HepG2 (cell line): ENCODE results near the gene WDR82. TPM values are rescaled to one million over a fixed set of nuclear protein-coding genes. Genes with fewer than 3 reads are reported as not detected.

Experiments used
- ARNT2 ChIP-seq: sonication (generic); formaldehyde crosslinking; IDR thresholded peaks from 2 replicates; pipeline ENCODE4 v1.8.0; 2022; ENCODE audit warnings: mild to moderate bottlenecking, low read depth, missing genetic modification reagents, moderate library complexity
- CENPX ChIP-seq: sonication (generic); formaldehyde crosslinking; IDR thresholded peaks from 2 replicates; pipeline ENCODE4 v1.9.0; 2021; ENCODE audit warnings: mild to moderate bottlenecking, missing genetic modification reagents, moderate library complexity
- FLYWCH1 ChIP-seq: sonication (generic); formaldehyde crosslinking; IDR thresholded peaks from 2 replicates; pipeline ENCODE4 v1.8.1; 2023; ENCODE audit warnings: mild to moderate bottlenecking, missing genetic modification reagents
- FOSL2 ChIP-seq: sonication (generic); formaldehyde crosslinking; IDR thresholded peaks from 2 replicates; pipeline ENCODE4 v1.4.0; 2020; ENCODE audit warnings: missing genetic modification reagents
- JUND ChIP-seq: sonication (generic); formaldehyde crosslinking; IDR thresholded peaks from 2 replicates; pipeline ENCODE4 v1.8.0; 2022; ENCODE audit warnings: mild to moderate bottlenecking, missing genetic modification reagents
- MAF1 ChIP-seq: sonication (generic); formaldehyde crosslinking; IDR thresholded peaks from 2 replicates; pipeline ENCODE4 v1.5.0; 2020; ENCODE audit warnings: missing genetic modification reagents, borderline replicate concordance
- MED13 ChIP-seq: sonication (generic); formaldehyde crosslinking; IDR thresholded peaks from 2 replicates; pipeline ENCODE4 v1.5.0; 2020; ENCODE audit warnings: missing genetic modification reagents
- MIER2 ChIP-seq: IDR thresholded peaks from 2 replicates; pipeline ENCODE4 v1.6.1; 2016; ENCODE audit warnings: missing biosample characterization, missing genetic modification reagents
- MTA1 ChIP-seq: sonication (generic); formaldehyde crosslinking; IDR thresholded peaks from 2 replicates; pipeline ENCODE4 v1.4.0; 2020; ENCODE audit warnings: missing genetic modification reagents, mild to moderate bottlenecking, borderline replicate concordance
- POLR2G ChIP-seq: fragments of 200-400 bp; formaldehyde crosslinking; IDR thresholded peaks from 2 replicates; pipeline ENCODE4 v1.6.1; 2018; ENCODE audit warnings: mild to moderate bottlenecking, low read depth, low read length, moderate library complexity
- RAD21 ChIP-seq: fragments of 450-650 bp; formaldehyde crosslinking; IDR thresholded peaks from 2 replicates; pipeline ENCODE4 v1.5.0; 2020; ENCODE audit warnings: mild to moderate bottlenecking
- SP1 ChIP-seq, 2 experiments: fragments of 450-650 bp in 1 of 2; sonication (generic) in 1 of 2; formaldehyde crosslinking in 1 of 2; IDR thresholded peaks; 2 replicates each; pipeline versions ENCODE4 v1.4.0 to v1.6.1; 2016 to 2020; ENCODE audit warnings: missing genetic modification reagents in 1 of 2
- SP4 ChIP-seq: sonication (generic); formaldehyde crosslinking; IDR thresholded peaks from 2 replicates; pipeline ENCODE4 v1.8.1; 2023; ENCODE audit warnings: mild to moderate bottlenecking, missing genetic modification reagents
- SSRP1 ChIP-seq: IDR thresholded peaks from 2 replicates; pipeline ENCODE4 v1.6.1; 2016; ENCODE audit warnings: control low read depth
- TFE3 ChIP-seq: IDR thresholded peaks from 2 replicates; pipeline ENCODE4 v1.6.1; 2016
- TOPORS ChIP-seq: sonication (generic); formaldehyde crosslinking; IDR thresholded peaks from 2 replicates; pipeline ENCODE4 v1.8.0; 2023; ENCODE audit warnings: mild to moderate bottlenecking, missing genetic modification reagents
- ZBTB34 ChIP-seq: sonication (generic); formaldehyde crosslinking; IDR thresholded peaks from 2 replicates; pipeline ENCODE4 v1.8.0; 2022; ENCODE audit warnings: mild to moderate bottlenecking, missing genetic modification reagents
- ZNF12 ChIP-seq: sonication (generic); formaldehyde crosslinking; IDR thresholded peaks from 2 replicates; pipeline ENCODE4 v1.5.0; 2020; ENCODE audit warnings: missing genetic modification reagents
- ZNF280D ChIP-seq: sonication (generic); formaldehyde crosslinking; IDR thresholded peaks from 2 replicates; pipeline ENCODE4 v1.5.1; 2020; ENCODE audit warnings: mild to moderate bottlenecking, missing genetic modification reagents
- ZNF33B ChIP-seq: sonication (generic); formaldehyde crosslinking; IDR thresholded peaks from 2 replicates; pipeline ENCODE4 v1.5.1; 2020; ENCODE audit warnings: mild to moderate bottlenecking, missing genetic modification reagents
- ZNF468 ChIP-seq: sonication (generic); formaldehyde crosslinking; IDR thresholded peaks from 2 replicates; pipeline ENCODE4 v1.8.0; 2022; ENCODE audit warnings: mild to moderate bottlenecking, moderate library complexity, missing genetic modification reagents
- ZNF552 ChIP-seq: sonication (generic); formaldehyde crosslinking; IDR thresholded peaks from 2 replicates; pipeline ENCODE4 v1.9.0; 2022; ENCODE audit warnings: missing genetic modification reagents, mild to moderate bottlenecking, borderline replicate concordance
- ZNF619 ChIP-seq: sonication (generic); formaldehyde crosslinking; IDR thresholded peaks from 2 replicates; pipeline ENCODE4 v1.4.0; 2020; ENCODE audit warnings: mild to moderate bottlenecking, missing genetic modification reagents
- ZNF800 ChIP-seq: sonication (generic); formaldehyde crosslinking; IDR thresholded peaks from 2 replicates; pipeline ENCODE4 v1.4.0; 2020; ENCODE audit warnings: missing genetic modification reagents
- ZSCAN20 ChIP-seq: sonication (generic); formaldehyde crosslinking; IDR thresholded peaks from 2 replicates; pipeline ENCODE4 v1.4.0; 2020; ENCODE audit warnings: missing genetic modification reagents, mild to moderate bottlenecking, borderline replicate concordance
- polyA plus RNA-seq, 8 experiments: library from polyadenylated mRNA; depleted of rRNA in 3 of 8; stranded (reverse) in 7 of 8; unstranded in 1 of 8; fragments of >200 nt; fragmentation: Illumina TruSeq in 4 of 8; extraction: Trizol in 4 of 8; gene quantifications; 2 replicates each; pipeline versions ENCODE4 v1.2.1 to v1.2.3, GENCODE V29; 2011 to 2016; ENCODE audit warnings: low read depth in 4 of 8, missing spikeins in 1 of 8, mixed read lengths in 1 of 8; ENCODE audit not compliant: insufficient read depth in 1 of 8
- total RNA-seq, 5 experiments: library from RNA; depleted of rRNA; stranded (reverse); fragments of >200 nt; fragmentation: Illumina TruSeq; extraction: Trizol; gene quantifications; 2 replicates each; pipeline ENCODE4 v1.2.3, GENCODE V29; 2016; ENCODE audit warnings: low read depth in 1 of 5

WDR82 gene
- total and polyA plus RNA-seq, 2 of the 13 experiments (the other 11 are each of a cell fraction or from before 2014, with no cell fraction given), result 39.1 to 59.5 TPM

GRCh38 chr3:52295671-52296208 lies 17.3 kb upstream of the WDR82 start (continued):
- TF ChIP-seq ZNF800 (CRISPR knock-in tag) (no peak), ZSCAN20 (CRISPR knock-in tag) (no peak), ZNF12 (no peak), CENPX (CRISPR knock-in tag) (no peak), POLR2G (0 out of 2 replicates have a peak, but pooled peaks have one; percentile 39), MIER2 (CRISPR knock-in tag) (no peak), TFE3 (CRISPR knock-in tag) (no peak), RAD21 (no peak), ZBTB34 (CRISPR knock-in tag) (0 out of 2 replicates have a peak, but pooled peaks have one; percentile 26), ZNF552 (CRISPR knock-in tag) (no peak), SP1 (IDR thresholded peaks at IDR 0.05) (no peak), SP1 (CRISPR knock-in tag; IDR thresholded peaks at IDR 0.05) (no peak), ZNF468 (CRISPR knock-in tag) (no peak), SSRP1 (peak; percentile 50; the same call in 1 of the 2 replicates), ZNF33B (CRISPR knock-in tag) (no peak), FOSL2 (CRISPR knock-in tag) (no peak), ARNT2 (no peak), ZNF280D (no peak), MED13 (CRISPR knock-in tag) (no peak), FLYWCH1 (no peak), TOPORS (CRISPR knock-in tag) (0 out of 2 replicates have a peak, but pooled peaks have one; percentile 40), ZNF619 (no peak), SP4 (CRISPR knock-in tag) (no peak), JUND (CRISPR knock-in tag) (no peak), MTA1 (CRISPR knock-in tag) (no peak), MAF1 (CRISPR knock-in tag) (no peak)
